ENCODE measurements around the gene SSR4.

- TF ChIP-seq CTCF (conservative IDR thresholded peaks at IDR 0.05; ENCODE audit: low read length) (no peak), EZH2phosphoT487 (IDR thresholded peaks at IDR 0.05; ENCODE audit: borderline replicate concordance) (no peak)
Measured at GRCh38 chrX:153831429-153832150, 37.1 kb downstream of the SSR4 start.

Measured in Loucy (cell line).